Trophoblast cell (in vitro differentiated cells and primary cell): ENCODE data around the gene NFYC.

Experiments
- DNase-seq, 2 donors: peaks; one replicate each; pipeline ENCODE4 v3.0.0-alpha.2; 2016
- H2AFZ ChIP-seq: 2 replicates; pipeline ENCODE4 v1.6.1; 2013; ENCODE audit warnings: low read length, moderate library complexity, mild to moderate bottlenecking; ENCODE audit not compliant: insufficient read depth, poor library complexity
- H2AK5ac ChIP-seq: 2 replicates; pipeline ENCODE4 v1.6.1; 2013; ENCODE audit warnings: mild to moderate bottlenecking, low read length
- H2BK120ac ChIP-seq: 2 replicates; pipeline ENCODE4 v1.6.1; 2013; ENCODE audit warnings: low read length, mild to moderate bottlenecking, moderate library complexity; ENCODE audit not compliant: insufficient read depth, poor library complexity
- H2BK12ac ChIP-seq: 2 replicates; pipeline ENCODE4 v1.6.1; 2013; ENCODE audit warnings: mild to moderate bottlenecking, low read length, moderate library complexity
- H2BK5ac ChIP-seq: 2 replicates; pipeline ENCODE4 v1.6.1; 2013; ENCODE audit warnings: low read length, low read depth, moderate library complexity, mild to moderate bottlenecking; ENCODE audit not compliant: poor library complexity
- H3K14ac ChIP-seq: 2 replicates; pipeline ENCODE4 v1.6.1; 2013; ENCODE audit warnings: mild to moderate bottlenecking, low read length
- H3K18ac ChIP-seq: 2 replicates; pipeline ENCODE4 v1.6.1; 2013; ENCODE audit warnings: mild to moderate bottlenecking, low read length
- H3K23ac ChIP-seq: 2 replicates; pipeline ENCODE4 v1.6.1; 2013; ENCODE audit warnings: low read length
- H3K27ac ChIP-seq: 2 replicates; pipeline ENCODE4 v1.5.1; 2013; ENCODE audit warnings: low read depth, mild to moderate bottlenecking, inconsistent platforms, low read length, moderate library complexity
- H3K27me3 ChIP-seq: 2 replicates; pipeline ENCODE4 v1.6.1; 2013; ENCODE audit warnings: inconsistent platforms, mild to moderate bottlenecking, low read length, moderate library complexity; ENCODE audit not compliant: insufficient read depth
- H3K36me3 ChIP-seq, 2 experiments: 1 replicate in 1 of 2; 2 replicates in 1 of 2; pipeline ENCODE4 v1.6.1; 2013; ENCODE audit warnings: low read length in 2 of 2, mild to moderate bottlenecking in 2 of 2, moderate library complexity in 1 of 2; ENCODE audit not compliant: insufficient read depth in 2 of 2, control insufficient read depth in 1 of 2
- H3K4ac ChIP-seq: 2 replicates; pipeline ENCODE4 v1.6.1; 2013; ENCODE audit warnings: low read depth, mild to moderate bottlenecking, low read length, moderate library complexity
- H3K4me1 ChIP-seq, 2 experiments: 1 replicate in 1 of 2; 2 replicates in 1 of 2; pipeline ENCODE4 v1.6.1; 2013; ENCODE audit warnings: low read length in 2 of 2, mild to moderate bottlenecking in 2 of 2, moderate library complexity in 1 of 2; ENCODE audit not compliant: insufficient read depth in 2 of 2, control insufficient read depth in 1 of 2
- H3K4me2 ChIP-seq: 2 replicates; pipeline ENCODE4 v1.6.1; 2013; ENCODE audit warnings: inconsistent platforms, mild to moderate bottlenecking, low read length, moderate library complexity
- H3K4me3 ChIP-seq: 2 replicates; pipeline ENCODE4 v1.5.1; 2013; ENCODE audit warnings: mild to moderate bottlenecking, low read depth, low read length, inconsistent platforms
- H3K79me1 ChIP-seq: one replicate; pipeline ENCODE4 v1.6.1; 2013; ENCODE audit warnings: low read length
- H3K79me2 ChIP-seq: 2 replicates; pipeline ENCODE4 v1.6.1; 2013; ENCODE audit warnings: low read length, mild to moderate bottlenecking; ENCODE audit not compliant: control insufficient read depth, insufficient read depth, poor library complexity
- H3K9ac ChIP-seq: 2 replicates; pipeline ENCODE4 v1.6.1; 2013; ENCODE audit warnings: mild to moderate bottlenecking, low read length
- H3K9me3 ChIP-seq: 2 replicates; pipeline ENCODE4 v1.6.1; 2013; ENCODE audit warnings: low read depth, mild to moderate bottlenecking, control low read depth, inconsistent platforms, low read length; ENCODE audit not compliant: insufficient read depth
- H4K12ac ChIP-seq: 2 replicates; pipeline ENCODE4 v1.6.1; 2013; ENCODE audit warnings: low read depth, mild to moderate bottlenecking, low read length, moderate library complexity
- H4K8ac ChIP-seq: 2 replicates; pipeline ENCODE4 v1.6.1; 2013; ENCODE audit warnings: low read depth, mild to moderate bottlenecking, low read length, moderate library complexity
- H4K91ac ChIP-seq: one replicate; pipeline ENCODE4 v1.6.1; 2013; ENCODE audit warnings: low read depth, mild to moderate bottlenecking, low read length, moderate library complexity
- WGBS: extraction: QIAGEN DNeasy Blood & Tissue Kit; methylation state at CpG from one replicate; pipeline ENCODE4 v1.1.7; 2013; ENCODE audit warnings: missing lambda C conversion rate; ENCODE audit not compliant: insufficient read length, insufficient coverage; ENCODE audit errors: extremely low coverage; 5-methylcytosine and 5-hydroxymethylcytosine counted together

Gene NFYC

DNA sequence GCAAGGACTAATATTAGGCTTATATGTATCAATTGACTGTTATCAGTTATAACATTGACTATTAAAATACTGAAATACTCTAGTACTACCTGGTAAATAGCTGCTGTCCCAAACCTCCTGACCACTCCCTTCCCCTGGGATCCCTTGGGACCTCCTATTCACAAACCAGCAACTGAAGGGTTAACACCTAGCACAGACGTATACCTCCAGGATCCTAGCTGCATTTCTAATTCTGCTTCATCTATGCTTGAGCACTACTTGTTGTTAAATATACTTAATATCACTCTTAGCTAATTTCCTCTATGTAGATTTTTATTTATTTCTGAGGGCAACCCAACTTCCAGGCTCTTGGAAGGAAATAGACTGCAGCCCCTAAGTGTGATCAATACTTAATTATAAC, 1.8 kb upstream of the NFYC start:
- no peak overlapping the region for H2AK5ac ChIP-seq
- no peak overlapping the region for H2BK5ac ChIP-seq
- H4K91ac ChIP-seq: no peak overlapping the region
- no peak overlapping the region for H3K14ac ChIP-seq
- H3K18ac ChIP-seq: no peak overlapping the region
- no peak overlapping the region for H3K23ac ChIP-seq
- no peak overlapping the region for H4K8ac ChIP-seq
- WGBS: no CpG with 5 or more reads among the region's 1 CpG
- H3K4ac ChIP-seq: peak overlapping the region; percentile 40
- no peak overlapping the region for H3K4me2 ChIP-seq
- H3K9ac ChIP-seq: no peak overlapping the region
- H3K9me3 ChIP-seq: no peaks in the 10 kb centered on the region
- no peak overlapping the region for H2AFZ ChIP-seq
- no peak overlapping the region for H3K27ac ChIP-seq
- H3K27me3 ChIP-seq: no peaks in the 10 kb centered on the region
- DNase-seq: no peak
- H3K4me1 ChIP-seq: peaks cover 2% of the 10 kb centered on the region in 2 experiments
- H3K4me3 ChIP-seq: no peak overlapping the region
- H3K79me2 ChIP-seq: peaks cover 9% of the 10 kb centered on the region
- H3K79me1 ChIP-seq: peaks cover 10% of the 10 kb centered on the region
- no peak overlapping the region for H2BK120ac ChIP-seq
- H3K36me3 ChIP-seq: no peaks in the 10 kb centered on the region
- no peak overlapping the region for H2BK12ac ChIP-seq
- no peak overlapping the region for H4K12ac ChIP-seq

DNA sequence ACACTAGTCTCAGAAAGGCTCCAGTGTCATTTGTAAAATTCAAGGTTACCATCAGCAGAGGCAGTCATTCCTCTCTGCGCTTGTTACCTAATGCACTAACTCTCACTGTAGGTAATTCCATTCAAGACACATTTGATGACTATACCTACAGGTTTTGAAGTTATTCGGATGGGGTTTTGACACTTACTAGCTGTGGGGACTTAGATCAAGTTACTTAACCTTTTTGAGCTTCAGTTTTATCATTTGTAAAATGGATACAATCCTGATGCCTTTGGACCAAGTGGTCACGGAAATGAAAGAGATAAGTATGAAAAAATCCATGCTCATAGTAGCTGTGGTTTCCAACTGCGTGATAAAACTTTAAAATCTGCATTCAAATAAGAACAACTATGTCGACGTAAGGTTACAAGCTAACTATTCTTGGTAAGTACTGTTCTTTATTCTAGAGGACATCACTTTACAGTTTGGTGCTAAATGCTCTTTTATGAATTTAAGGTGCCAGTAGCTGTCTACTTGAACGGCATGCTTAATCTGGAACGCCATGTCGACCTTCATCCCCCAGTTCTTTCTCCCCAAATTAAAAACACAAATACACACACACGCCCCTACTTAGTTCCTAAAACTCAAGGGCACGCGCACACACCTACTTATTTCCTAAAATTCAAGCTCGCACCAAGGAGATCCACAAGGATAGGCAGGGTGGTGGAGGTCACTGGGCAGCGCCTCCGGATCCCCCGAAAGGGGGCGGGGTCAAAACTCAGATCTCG, 550 bp upstream of the NFYC start:
- H3K9me3 ChIP-seq: no peaks in the 10 kb centered on the region
- peaks cover 9% of the 10 kb centered on the region for H3K79me2 ChIP-seq

GRCh38 chr1:40692429-40692895, 958 bp downstream of the NFYC start:
- Histone ChIP-seq H2AK5ac (peak overlapping the region; percentile 67), H2BK120ac (no peak overlapping the region), H4K91ac (peak overlapping the region; percentile 23), H3K4me1 (peaks cover 2 to 4% of the 10 kb centered on the region in 2 experiments), H3K9me3 (no peaks in the 10 kb centered on the region), H3K79me1 (peaks cover 10% of the 10 kb centered on the region), H3K27me3 (no peaks in the 10 kb centered on the region), H3K27ac (peak overlapping the region; percentile 85), H3K9ac (peak overlapping the region; percentile 19), H3K4me3 (peak overlapping the region; percentile 82), H2AFZ (peak overlapping the region; percentile 58), H3K18ac (peak overlapping the region; percentile 38), H3K4me2 (peak overlapping the region; percentile 77), H3K23ac (no peak overlapping the region), H4K8ac (peak overlapping the region; percentile 91), H3K14ac (peak overlapping the region; percentile 71), H3K4ac (peak overlapping the region; percentile 91), H4K12ac (peak overlapping the region; percentile 75), H2BK5ac (peak overlapping the region; percentile 25), H3K79me2 (peaks cover 9% of the 10 kb centered on the region), H2BK12ac (no peak overlapping the region), H3K36me3 (no peaks in the 10 kb centered on the region)
- WGBS: no CpG with 5 or more reads among the region's 9 CpGs
- peak in 1 of 2 donors; percentile 43 for DNase-seq

More for the DNA sequence above, 550 bp upstream of the NFYC start:
- H3K14ac ChIP-seq: no peak overlapping the region
- no peak overlapping the region for H2AFZ ChIP-seq
- peaks cover 2% of the 10 kb centered on the region in 2 experiments for H3K4me1 ChIP-seq
- no peak overlapping the region for H3K18ac ChIP-seq
- no peaks in the 10 kb centered on the region for H3K36me3 ChIP-seq
- WGBS: no CpG with 5 or more reads among the region's 18 CpGs
- no peak overlapping the region for H3K27ac ChIP-seq
- no peaks in the 10 kb centered on the region for H3K27me3 ChIP-seq
- no peak overlapping the region for H4K91ac ChIP-seq
- H2BK12ac ChIP-seq: no peak overlapping the region
- peak overlapping the region; percentile 66 for H3K9ac ChIP-seq
- H3K4me3 ChIP-seq: peak overlapping the region; percentile 82
- no peak overlapping the region for H3K23ac ChIP-seq
- H4K12ac ChIP-seq: no peak overlapping the region
- peaks cover 10% of the 10 kb centered on the region for H3K79me1 ChIP-seq
- H2BK5ac ChIP-seq: no peak overlapping the region
- peak overlapping the region; percentile 77 for H3K4me2 ChIP-seq
- peak in 1 of 2 donors; percentile 11 for DNase-seq
- no peak overlapping the region for H2AK5ac ChIP-seq
- no peak overlapping the region for H4K8ac ChIP-seq
- no peak overlapping the region for H2BK120ac ChIP-seq
- peak overlapping the region; percentile 2 for H3K4ac ChIP-seq

DNA sequence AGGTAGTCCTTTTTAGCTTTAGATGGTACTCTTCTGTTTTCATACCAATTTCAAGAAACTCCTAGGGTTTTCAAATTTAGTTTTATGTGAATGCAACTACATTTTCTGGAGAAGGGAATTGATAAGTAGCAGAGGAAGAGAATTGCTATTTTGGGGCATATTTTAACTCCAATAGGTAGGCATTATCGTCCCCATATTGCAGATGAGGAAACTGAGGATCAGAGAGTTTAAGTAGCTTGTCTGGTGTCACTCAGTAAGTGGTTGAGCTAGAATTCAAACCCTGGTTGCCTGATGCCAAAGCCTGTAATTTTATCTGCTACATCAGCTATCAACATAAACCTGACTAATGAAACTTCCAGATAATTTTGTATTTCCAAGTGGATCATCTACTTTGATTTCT, 1.9 kb downstream of the NFYC start:
- Histone ChIP-seq H2BK120ac (no peak overlapping the region), H2BK12ac (no peak overlapping the region), H3K36me3 (no peaks in the 10 kb centered on the region), H2AK5ac (no peak overlapping the region), H3K4ac (no peak overlapping the region), H2BK5ac (no peak overlapping the region), H3K4me1 (peaks cover 2 to 4% of the 10 kb centered on the region in 2 experiments), H3K79me1 (peaks cover 10% of the 10 kb centered on the region), H4K8ac (no peak overlapping the region), H3K4me2 (no peak overlapping the region), H3K23ac (no peak overlapping the region), H3K79me2 (peaks cover 9% of the 10 kb centered on the region), H3K18ac (no peak overlapping the region), H3K27me3 (no peaks in the 10 kb centered on the region), H3K4me3 (no peak overlapping the region), H4K91ac (no peak overlapping the region), H2AFZ (no peak overlapping the region), H3K9ac (no peak overlapping the region), H4K12ac (no peak overlapping the region), H3K27ac (no peak overlapping the region), H3K9me3 (no peaks in the 10 kb centered on the region), H3K14ac (no peak overlapping the region)
- no CpG with 5 or more reads among the region's 1 CpG for WGBS
- DNase-seq: no peak
